SK-N-MC (cell line): Measurements from ENCODE around the gene SMAD9.

ENCODE experiments used
- DNase-seq: peaks from one replicate; pipeline ENCODE4 v3.0.0-alpha.2; 2011; ENCODE audit warnings: low read depth, low spot score
- H3K27ac ChIP-seq: fragments of 200-600 bp; sonication (generic); 2 replicates; pipeline ENCODE4 v1.5.1; 2016; ENCODE audit warnings: mixed run types
- H3K36me3 ChIP-seq: fragments of 200-600 bp; sonication (generic); 2 replicates; pipeline ENCODE4 v1.6.1; 2017; ENCODE audit warnings: antibody characterized with exemption, low read length, mixed read lengths; ENCODE audit not compliant: insufficient read depth
- H3K4me3 ChIP-seq: fragments of 200-600 bp; sonication (generic); 2 replicates; pipeline ENCODE4 v1.5.1; 2016
- H3K9ac ChIP-seq: fragments of 200-600 bp; sonication (generic); 2 replicates; pipeline ENCODE4 v1.8.0; 2017; ENCODE audit warnings: mixed run types, mixed read lengths; ENCODE audit not compliant: insufficient read length
- H3K9me3 ChIP-seq: fragments of 200-600 bp; sonication (generic); 2 replicates; pipeline ENCODE4 v1.6.1; 2017; ENCODE audit warnings: low read depth, mild to moderate bottlenecking, antibody characterized with exemption, low read length, moderate library complexity, mixed read lengths
- EZH2 ChIP-seq: fragments of 200-600 bp; sonication (generic); IDR thresholded peaks from one replicate; pipeline ENCODE4 v1.6.1; 2017; ENCODE audit warnings: antibody characterized with exemption
- FOXP2 ChIP-seq: optimal IDR thresholded peaks from 2 replicates; pipeline ENCODE3; 2011; ENCODE audit warnings: mild to moderate bottlenecking, moderate library complexity; ENCODE audit not compliant: insufficient read depth; ENCODE audit errors: extremely low read length, control extremely low read depth
- POLR2AphosphoS5 ChIP-seq: IDR thresholded peaks from 2 replicates; pipeline ENCODE4 v1.6.1; 2012; ENCODE audit warnings: mild to moderate bottlenecking, low read depth, low read length, borderline replicate concordance

The SMAD9 gene

GRCh38 chr13:36925603-36926002 is 5.6 kb upstream of the SMAD9 start:
- DNase-seq = no peak
- no peak overlapping the region for H3K4me3 ChIP-seq

GRCh38 chr13:36924001-36924400 is 4.0 kb upstream of the SMAD9 start:
- Histone ChIP-seq H3K36me3 (no peaks in the 10 kb centered on the region), H3K4me3 (no peak overlapping the region), H3K9me3 (no peaks in the 10 kb centered on the region), H3K27ac (no peak overlapping the region), H3K9ac (no peak overlapping the region)
- no peak for DNase-seq
- no peak for TF ChIP-seq POLR2AphosphoS5

More at GRCh38 chr13:36925603-36926002, 5.6 kb upstream of the SMAD9 start:
- H3K9ac ChIP-seq = no peak overlapping the region
- no peaks in the 10 kb centered on the region for H3K36me3 ChIP-seq
- H3K27ac ChIP-seq = no peak overlapping the region
- TF ChIP-seq EZH2 (no peak), FOXP2 (no peak), POLR2AphosphoS5 (no peak)
- H3K9me3 ChIP-seq = no peaks in the 10 kb centered on the region

DNA sequence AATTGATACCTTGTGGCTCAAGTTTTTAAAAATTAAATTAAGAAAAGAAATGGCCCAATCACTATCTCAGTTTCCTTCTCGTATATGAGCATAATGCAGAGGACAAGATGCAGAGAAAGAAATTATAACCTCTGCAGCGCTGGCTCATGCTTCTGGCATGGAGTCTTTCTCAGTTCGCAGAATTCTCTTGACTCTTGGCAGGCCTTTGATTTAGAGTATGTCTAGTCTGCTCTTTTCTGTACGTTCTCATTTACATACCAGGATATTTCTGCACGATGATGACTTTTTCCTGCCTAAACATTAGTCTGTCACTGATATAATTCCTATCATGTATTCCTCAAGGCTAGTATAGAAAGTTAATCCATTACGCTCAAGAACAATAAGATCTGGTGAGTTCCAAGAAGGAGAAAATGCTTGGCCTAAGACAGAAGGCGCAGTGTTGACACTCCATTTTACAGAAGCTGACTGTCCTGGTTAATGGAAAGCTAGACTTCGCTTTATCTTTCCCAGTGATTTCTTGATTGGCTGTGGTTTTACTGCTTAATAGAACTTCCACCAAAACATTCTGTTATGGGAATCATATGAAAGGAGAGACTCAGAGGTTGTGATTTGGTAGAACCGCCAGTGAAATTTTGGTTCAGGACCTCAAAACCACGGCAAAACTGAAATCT is 1.7 kb upstream of the SMAD9 start:
- peak overlapping the region; percentile 35 for H3K9ac ChIP-seq
- no peaks in the 10 kb centered on the region for H3K9me3 ChIP-seq
- TF ChIP-seq FOXP2 (no peak), EZH2 (no peak), POLR2AphosphoS5 (no peak)
- peak overlapping the region; percentile 74 for H3K4me3 ChIP-seq
- no peaks in the 10 kb centered on the region for H3K36me3 ChIP-seq
- H3K27ac ChIP-seq = peak overlapping the region; percentile 96
- DNase-seq = no peak

DNA sequence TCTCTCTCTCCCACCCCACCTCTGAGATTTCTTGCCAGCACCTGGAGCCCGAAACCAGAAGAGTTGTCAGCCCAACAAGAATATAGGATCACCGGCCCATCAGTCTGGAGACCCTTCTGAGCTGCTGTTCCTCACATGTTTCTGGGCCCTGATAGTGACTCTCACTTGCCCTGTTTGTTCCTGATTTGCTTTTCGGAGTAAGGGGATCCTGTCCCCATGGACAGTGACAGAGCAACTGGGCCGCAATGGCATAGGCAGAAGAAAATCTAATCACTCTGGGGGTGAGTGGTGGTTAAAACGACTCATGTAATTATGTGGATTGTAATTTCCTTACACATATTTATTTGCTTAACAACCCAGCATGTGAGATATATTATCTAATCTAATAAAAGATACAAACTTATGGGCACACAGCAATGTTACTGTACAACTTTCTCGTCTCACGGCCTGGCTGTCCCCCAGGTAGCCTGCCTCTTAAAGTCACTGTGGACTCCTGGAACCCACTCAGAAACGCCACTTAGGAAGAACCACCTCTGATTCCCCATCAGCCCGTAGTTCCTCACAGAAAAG is 663 bp upstream of the SMAD9 start:
- no peak for DNase-seq
- TF ChIP-seq POLR2AphosphoS5 (no peak), EZH2 (no peak), FOXP2 (no peak)
- Histone ChIP-seq H3K27ac (peak overlapping the region; percentile 96), H3K9me3 (no peaks in the 10 kb centered on the region), H3K4me3 (peak overlapping the region; percentile 74), H3K9ac (peak overlapping the region; percentile 70), H3K36me3 (no peaks in the 10 kb centered on the region)

DNA sequence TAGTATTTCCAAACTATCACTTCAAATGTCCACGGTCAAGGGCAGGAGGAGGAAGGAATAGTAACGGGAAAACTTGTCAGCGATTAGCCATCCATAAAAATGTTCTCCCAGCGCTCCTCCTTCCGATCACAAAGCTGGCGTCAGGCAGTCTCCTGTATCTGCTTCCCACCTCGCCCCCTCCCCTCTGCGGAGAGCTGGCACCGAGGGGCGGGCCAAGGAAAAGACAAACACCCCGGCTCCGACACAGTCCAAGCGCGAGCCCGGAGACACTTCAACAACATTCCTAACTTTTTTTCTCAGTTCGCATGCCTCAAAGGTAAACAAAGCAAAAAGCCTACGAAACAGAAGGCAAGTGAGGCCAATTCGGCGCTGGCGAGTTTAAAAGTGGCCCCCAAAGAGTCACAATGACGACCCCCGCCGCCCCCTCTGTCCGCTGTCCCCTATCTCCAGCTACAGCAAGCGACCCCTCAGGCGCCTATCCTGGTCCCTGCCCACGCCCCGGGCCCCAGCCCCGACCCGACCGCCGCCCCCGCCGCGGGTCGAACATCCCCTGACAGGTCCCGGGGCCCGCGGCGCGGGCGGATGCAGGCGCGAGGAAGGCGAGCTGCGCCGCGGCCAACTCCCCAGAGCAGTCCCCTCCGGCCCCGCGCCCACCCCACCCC is 736 bp downstream of the SMAD9 start:
- Histone ChIP-seq H3K9ac (peak overlapping the region; percentile 79), H3K27ac (peak overlapping the region; percentile 95), H3K9me3 (no peaks in the 10 kb centered on the region), H3K36me3 (no peaks in the 10 kb centered on the region), H3K4me3 (peak overlapping the region; percentile 91)
- DNase-seq = no peak
- TF ChIP-seq POLR2AphosphoS5 = peak; percentile 42; the same call in 1 of the 2 replicates
- TF ChIP-seq EZH2 = no peak
- TF ChIP-seq FOXP2 = no peak

DNA sequence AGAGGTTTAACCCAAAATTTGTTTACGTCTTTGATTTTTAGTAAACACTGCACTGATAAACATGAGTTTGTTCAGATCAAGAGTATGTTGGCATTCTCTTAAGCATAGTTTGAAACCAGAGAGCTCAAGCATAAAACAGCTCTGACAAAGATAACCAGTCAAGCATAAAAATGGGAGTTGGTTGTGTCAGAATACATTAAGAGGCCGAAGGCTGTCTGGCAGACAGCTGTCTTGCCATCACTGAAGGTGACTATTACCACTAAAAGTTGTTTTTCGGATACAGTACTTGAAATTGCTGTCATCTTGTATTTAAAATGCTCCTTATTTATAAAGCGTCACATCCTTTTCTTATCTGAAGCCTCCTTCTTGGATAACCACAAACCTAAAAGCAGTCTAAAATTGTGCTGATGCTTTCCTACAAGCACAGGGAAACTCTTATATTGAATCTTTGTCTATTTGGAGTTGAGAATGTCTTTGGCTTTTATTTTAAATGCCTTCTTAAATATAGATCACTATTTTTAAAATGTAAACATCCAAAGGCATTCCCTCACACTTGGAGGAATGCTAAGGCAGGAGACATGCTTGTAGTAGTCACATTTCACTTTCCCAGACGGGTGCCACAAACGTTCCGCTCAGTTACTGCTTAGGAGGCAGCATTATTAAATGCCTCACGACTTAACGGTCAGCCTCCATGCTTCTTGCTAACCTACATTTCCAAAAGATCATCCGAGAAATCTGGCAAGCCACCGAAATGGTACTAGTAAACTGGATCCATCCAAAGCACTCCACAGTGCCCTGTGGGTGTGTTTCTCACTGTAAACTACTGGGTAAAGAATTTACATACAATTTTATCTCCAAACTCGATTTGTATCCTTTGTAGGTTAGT is 1.5 kb downstream of the SMAD9 start:
- no peak for DNase-seq
- Histone ChIP-seq H3K36me3 (no peaks in the 10 kb centered on the region), H3K9me3 (no peaks in the 10 kb centered on the region), H3K9ac (peak overlapping the region; percentile 79), H3K27ac (peak overlapping the region; percentile 95), H3K4me3 (peak overlapping the region; percentile 91)
- no peak for TF ChIP-seq POLR2AphosphoS5
- no peak for TF ChIP-seq FOXP2
- TF ChIP-seq EZH2 = no peak

DNA sequence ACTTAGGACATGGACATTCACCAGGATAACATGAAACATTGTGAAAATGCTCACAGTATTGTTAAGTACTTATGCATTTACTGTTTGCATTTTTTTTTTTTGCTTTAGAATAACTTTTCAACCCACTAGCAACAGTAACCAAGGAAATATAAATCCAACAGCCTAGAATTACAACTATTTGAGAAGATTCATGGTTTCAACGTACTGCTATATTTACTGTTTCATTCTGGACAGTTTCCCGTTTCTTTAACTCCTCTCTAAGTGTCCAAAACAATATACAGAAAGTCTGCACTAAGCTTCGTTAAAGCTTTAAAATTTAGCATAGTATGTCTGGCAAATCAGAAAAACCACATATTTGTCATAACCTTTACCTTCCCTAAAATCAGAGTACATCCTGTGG is 2.7 kb downstream of the SMAD9 start:
- no peak for DNase-seq
- Histone ChIP-seq H3K4me3 (peak overlapping the region; percentile 91), H3K9ac (peak overlapping the region; percentile 79), H3K9me3 (no peaks in the 10 kb centered on the region), H3K27ac (peak overlapping the region; percentile 95), H3K36me3 (no peaks in the 10 kb centered on the region)
- no peak for TF ChIP-seq FOXP2
- no peak; the same call in 1 of the 2 replicates for TF ChIP-seq POLR2AphosphoS5
- no peak for TF ChIP-seq EZH2

DNA sequence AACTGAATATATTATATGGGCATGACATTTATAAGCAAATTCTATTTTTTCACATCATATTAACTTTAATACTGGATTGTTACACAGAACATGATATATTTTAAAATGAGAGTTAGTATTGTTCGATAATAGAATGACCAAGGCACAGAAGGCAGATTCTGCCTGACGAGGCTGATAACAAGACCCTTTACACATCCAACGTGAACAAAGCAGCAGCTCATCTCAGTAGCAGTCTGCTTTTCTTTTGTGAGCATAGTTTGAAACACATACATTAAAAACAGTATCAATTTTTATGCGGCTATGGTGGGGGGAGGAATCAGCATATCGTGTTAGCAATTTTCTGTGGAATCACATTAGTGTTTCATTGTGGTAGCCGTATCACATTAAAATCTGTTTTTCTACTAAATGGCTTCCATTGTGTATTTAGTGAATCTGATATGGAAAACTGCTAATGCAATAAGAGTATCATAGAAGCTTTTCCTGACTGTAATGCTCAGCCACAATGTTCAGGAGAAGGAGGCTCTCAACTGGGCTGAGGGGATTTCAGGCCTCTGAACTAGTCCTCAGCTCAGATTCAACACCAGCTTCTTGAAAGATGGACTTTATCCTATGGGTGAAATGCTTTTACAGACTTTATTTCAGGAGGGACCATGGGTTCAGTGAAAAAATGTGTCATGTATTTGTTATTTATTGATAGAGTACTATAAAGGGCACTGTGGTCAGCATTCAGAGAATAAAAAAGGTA is 4.0 kb downstream of the SMAD9 start:
- H3K9ac ChIP-seq = peak overlapping the region; percentile 79
- H3K27ac ChIP-seq = peak overlapping the region; percentile 95
- no peak for DNase-seq
- no peak for TF ChIP-seq FOXP2
- peak; percentile 21; the same call in 1 of the 2 replicates for TF ChIP-seq POLR2AphosphoS5
- no peak for TF ChIP-seq EZH2
- H3K9me3 ChIP-seq = no peaks in the 10 kb centered on the region
- H3K4me3 ChIP-seq = peak overlapping the region; percentile 91
- H3K36me3 ChIP-seq = no peaks in the 10 kb centered on the region
